Activated CD4-positive, alpha-beta T cell treated with anti-CD3 and anti-CD28 coated beads, Interleukin-2, amount 50 U/mL, for 4 hours (primary cell): ENCODE data around the gene TIMM17A.

Experiments
- DNase-seq, 2 experiments: peaks; one replicate each; pipeline ENCODE4 v3.0.0-alpha.2; 2020

Gene TIMM17A

DNA sequence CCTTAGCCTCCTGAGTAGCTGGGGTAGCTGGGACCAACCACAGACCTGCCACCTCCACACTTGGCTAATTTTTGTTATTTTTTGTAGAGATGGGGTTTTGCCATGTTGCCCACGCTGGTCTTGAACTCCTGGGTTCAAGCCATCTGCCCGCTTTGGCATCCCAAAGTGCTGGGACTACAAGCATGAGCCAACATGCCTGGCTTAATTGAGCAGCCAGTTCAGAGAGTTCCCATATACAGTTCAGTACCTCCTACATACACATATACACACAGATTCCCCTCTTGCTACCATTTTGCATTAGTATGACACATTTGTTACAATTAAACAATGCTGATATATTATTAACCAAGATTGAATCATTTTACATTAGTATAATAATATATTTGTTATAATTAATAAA is 30.1 kb downstream of the TIMM17A start:
- DNase-seq, result no peak

DNA sequence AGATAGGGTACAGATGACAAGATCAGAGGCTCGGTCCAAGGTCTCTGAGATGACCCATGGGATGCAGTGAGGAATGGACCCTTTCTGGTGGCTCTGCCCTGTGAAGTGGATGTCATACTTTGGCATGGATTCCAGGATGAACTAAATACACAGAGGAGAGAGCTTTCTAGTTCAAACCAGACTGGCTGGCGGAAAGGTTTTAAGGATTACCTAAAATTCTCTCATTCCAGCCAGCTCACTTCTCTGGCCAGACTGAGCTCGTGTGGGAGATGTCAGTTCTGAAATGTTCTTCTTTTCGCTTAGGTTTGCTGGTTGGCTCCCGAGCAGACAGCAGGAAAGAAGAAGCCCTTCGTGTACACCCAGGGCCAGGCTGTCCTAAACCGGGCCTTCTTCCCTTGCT is 33.3 kb downstream of the TIMM17A start:
- DNase-seq, result no peak

DNA sequence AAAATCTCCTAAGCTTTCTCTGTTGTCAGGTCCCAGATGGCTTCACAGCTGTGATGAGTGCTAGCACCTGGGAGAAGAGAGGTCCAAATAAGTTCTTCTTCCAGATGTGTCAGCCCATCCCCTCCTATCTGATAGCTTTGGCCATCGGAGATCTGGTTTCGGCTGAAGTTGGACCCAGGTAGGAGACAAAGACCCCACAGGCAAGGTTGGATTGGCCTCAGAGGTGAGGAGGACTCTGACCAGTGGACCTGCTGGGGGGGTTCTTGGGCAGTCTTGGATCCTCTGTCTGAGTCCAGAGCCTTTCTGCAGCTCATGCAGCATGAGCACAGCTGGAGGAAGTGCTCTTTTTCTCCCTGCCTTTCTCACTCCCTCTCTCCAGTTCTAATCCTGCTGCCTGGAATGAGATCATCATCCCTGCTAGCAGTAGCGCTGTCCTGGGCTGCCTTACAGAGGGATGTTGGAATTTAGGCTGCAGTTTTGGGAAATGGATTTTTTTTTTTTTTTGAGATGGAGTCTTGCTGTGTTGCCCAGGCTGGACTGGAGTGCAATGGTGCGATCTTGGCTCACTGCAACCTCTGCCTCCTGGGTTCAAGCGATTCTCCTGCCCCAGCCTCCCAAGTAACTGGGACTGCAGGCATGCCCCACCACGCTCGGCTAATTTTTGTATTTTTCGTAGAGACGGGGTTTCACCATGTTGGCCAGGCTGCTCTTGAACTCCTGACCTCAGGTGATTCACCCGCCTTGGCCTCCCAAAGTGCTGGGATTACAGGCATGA is 34.2 kb downstream of the TIMM17A start:
- no peak for DNase-seq

DNA sequence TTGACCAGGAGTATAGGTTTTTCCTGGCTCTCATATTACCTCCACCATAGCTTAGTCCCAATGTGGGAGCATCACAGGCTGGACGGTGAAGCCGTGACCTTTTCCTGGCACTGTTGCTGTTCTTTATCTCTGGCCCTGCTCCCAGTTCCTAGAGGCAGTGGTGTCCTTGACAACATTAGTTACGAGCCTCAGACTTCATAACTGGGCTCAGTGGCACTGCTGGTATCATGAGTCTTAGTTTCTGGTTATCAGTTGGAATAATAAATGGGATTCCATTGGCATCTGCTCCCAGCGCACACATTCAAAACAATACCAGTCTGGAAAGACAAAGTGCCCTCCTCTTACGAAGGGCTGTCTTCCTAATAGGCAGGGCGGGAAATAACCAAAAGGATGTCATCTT is 35.1 kb downstream of the TIMM17A start:
- DNase-seq, result no peak

DNA sequence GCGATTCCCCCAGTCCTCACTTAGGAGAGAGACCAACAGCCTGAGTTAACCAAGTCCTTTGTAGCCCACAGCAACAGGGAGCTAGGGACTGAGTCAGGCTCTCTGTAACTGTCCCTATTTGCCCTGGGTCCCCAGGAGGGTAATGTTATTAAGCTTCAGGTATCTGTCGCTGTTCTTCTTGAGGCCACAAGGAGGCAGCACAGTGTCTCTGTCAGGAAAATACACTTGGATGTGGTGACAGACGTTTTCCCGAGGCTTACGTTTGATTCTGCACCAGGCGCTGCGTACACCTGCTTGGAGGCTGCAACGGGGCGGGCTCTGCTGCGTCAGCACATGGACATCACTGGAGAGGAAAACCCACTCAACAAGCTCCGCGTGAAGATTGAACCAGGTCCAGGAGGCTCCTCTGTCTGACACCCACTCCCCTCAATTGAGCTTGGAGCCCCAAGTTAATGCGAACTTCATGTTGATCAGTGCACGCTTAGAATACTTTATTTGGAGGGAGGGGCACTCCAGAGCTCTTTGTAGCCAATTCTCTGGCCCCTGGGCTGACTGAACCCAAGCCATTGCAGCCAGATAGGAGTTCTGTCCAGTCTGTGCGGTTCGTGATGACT is 44.4 kb downstream of the TIMM17A start:
- peak in 1 of 2 experiments; percentile 2 for DNase-seq

DNA sequence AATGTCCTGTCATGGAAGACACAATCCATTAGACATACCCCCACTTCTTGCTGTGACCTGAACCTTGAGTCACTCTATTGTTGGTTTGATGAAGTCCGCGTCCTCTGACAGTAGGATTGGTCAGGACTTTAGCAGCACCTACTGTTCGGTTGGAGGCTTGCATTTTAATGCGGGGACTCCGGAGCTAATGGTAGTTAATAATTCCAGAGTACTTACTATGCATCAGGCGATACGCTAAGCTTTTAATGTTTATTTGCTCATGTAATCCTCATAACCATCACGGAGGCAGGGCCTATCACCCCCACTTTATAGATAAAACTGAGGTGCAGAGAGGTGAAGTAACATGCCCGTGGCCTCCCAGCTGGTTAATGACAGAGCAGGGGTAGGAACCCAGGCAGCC is 47.2 kb downstream of the TIMM17A start:
- DNase-seq, result no peak

DNA sequence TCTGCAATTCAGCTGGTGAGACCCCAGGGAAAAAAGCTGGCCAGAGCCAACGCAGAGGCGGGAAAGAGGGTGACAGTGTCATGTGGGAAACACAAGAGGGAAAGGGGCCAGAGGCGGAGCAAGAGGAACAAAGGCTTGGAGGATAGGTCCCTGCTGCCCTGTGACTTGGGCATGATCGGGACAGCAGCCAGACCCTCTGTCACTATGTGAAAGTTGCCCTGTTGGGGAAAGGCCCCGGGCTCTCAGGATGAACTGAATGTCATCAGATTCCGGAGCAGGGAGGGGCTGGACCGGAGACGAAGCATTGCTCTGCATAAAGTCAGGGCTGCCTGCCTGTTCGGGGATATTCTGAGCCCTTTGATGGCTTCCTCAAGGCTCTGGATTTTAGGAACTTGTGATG is 49.4 kb downstream of the TIMM17A start:
- no peak for DNase-seq

DNA sequence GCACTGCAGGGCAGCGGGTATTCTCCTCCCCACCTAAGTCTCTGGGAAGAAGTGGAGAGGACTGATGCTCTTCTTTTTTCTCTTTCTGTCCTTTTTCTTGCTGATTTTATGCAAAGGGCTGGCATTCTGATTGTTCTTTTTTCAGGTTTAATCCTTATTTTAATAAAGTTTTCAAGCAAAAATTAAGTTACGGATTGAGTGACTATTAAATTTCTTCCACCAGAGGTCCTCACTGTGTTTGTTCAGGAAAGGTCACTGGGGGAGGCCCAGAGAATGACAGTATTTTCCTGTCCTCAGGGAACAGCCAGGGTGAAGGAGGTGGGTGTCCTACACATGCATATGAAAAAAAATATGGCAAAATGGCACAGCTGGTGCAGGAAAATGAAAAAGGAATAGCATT is 50.7 kb downstream of the TIMM17A start:
- DNase-seq, result no peak

DNA sequence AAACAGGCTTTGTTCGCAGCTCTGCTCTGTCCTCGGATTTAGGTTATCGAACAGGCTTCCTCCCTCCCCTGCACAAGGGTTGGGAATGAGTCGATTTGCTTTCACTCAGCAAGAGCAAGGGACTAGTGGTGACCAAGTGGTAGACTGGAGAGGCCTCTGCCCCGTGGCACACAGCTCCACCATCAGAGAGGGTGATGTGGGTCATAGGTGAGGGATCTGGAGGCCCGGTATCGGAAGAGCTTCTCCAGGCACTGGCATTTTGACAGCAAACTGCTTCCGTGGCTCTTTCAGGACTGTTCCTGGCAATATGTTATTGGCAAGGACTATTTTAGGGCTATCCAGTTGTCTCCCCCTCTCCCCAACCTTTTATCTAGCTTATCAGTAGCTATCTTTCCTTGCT is 52.0 kb downstream of the TIMM17A start:
- DNase-seq, result no peak

DNA sequence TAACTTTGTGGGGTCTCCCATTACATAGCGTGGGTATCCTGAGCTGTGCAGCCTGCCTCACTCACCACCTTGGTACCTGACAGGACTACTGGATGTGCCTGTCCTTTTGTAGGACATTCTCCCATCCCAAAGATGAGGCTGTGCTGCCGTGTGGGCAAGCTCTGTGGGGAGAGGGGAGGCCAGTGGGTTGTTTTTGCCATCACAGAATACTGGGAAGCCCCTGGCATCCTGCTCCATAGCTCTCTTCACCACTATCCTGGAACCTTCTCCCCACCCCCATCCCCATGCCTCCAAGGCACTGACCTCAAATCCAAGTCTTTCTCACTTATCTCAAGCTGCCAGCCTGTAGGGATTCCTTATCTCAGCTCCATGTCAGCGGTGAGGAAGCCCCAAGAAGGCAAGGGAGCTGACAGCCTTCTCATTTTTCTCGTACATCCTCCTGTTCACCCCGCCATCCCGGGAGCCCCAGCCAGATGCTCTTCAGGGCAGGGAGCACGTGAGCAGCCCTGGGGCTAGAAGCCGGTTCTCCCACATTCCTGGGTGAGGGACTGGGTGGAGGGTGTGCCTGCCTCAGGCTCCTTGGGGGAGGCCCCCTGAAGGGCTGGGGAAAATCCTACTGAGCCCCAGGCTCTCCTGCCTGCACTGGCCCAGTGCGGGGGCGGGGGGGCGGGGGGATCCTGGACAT is 52.6 kb downstream of the TIMM17A start:
- no peak for DNase-seq

DNA sequence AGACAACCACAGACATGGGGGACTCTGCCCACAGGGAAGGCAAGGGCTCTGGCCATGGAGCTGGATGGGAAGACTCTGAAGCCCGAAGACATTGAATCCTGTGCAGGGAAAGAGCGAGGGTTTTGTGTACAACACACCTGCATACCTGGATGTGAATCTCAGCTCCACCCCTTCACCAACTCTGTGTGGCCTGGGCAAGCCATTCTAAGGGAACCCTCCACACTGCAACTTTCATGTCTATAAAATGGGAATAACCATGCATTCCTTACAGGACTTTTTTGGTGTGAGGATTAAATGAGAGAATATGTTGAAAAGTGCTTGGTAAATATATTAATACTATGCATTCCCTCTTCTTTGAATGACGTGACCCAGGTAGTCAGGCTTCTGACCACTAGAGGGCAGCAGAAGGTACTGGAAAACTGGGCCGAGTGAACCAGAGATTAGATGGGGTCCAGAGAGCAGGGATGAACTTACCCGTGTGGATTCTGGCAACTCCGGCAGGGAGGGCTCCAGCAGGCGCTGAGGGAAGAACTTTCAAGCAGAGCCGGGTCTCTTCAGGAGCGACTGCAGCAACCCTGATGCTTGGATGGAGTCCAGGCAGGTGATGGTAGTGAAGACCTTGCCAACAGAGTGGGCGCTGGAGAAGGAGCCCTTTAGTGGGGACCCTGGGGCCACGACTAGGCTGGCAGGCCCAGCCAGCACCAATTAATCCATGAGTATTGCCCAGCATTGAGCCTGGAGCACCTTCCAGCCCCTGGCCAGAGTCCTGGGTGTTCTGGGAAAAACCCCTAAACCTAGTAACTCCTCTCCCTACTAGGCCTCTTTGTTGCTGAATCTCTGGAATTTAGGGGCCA is 54.2 kb downstream of the TIMM17A start:
- DNase-seq, result peak; percentile 47 to 52

DNA sequence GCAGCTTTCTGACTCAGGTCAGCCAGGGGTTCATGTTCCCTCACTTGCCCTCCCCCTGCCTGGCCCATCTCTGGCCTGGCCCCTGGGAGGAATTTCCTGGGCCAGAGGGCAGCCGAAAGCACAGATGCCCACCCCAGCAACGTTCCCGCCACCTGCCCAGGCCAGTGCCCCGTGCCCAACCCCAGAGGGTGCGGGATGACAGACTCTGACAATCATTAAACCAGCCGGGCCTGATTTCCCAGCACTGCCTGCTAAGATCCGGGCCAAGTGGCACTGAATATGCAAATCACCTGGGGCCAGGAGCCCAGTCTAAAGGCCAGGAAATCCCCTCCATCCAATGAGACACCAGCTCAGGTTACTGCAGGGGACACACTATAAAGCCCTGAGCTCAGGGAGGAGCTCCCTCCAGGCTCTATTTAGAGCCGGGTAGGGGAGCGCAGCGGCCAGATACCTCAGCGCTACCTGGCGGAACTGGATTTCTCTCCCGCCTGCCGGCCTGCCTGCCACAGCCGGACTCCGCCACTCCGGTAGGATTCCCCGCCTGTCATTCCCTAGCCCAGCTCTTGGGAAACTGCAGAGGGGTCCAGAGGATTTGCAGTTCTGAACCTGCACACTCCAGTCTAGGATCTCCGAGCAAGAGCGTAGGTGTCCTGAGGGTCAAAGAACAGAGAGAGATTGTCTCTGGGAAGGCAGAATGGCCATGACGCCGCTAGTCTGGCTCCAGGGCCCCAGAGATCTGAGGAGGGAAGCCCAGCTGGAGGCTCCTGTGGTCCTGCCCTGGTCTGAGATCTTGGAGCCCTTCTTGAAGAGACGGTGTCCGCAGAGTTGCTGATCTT is 55.1 kb downstream of the TIMM17A start, which contains the start of gene ELF3:
Gene ELF3 (plus strand): TSS at position 408 of the 836 bp plus-strand sequence. CDS start 550 bp downstream, outside the sequence.
- DNase-seq, result no peak

DNA sequence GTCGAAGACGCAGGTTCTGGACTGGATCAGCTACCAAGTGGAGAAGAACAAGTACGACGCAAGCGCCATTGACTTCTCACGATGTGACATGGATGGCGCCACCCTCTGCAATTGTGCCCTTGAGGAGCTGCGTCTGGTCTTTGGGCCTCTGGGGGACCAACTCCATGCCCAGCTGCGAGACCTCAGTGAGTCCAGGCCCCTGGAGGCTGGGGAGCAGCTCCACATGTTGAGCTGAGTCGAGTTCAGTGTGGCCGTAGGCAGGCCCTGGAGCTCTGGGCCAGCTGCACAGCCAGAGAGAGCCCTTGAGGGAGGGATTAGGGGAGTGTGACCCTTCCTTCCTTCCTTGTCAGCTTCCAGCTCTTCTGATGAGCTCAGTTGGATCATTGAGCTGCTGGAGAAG is 56.7 kb downstream of the TIMM17A start:
- DNase-seq, result no peak

DNA sequence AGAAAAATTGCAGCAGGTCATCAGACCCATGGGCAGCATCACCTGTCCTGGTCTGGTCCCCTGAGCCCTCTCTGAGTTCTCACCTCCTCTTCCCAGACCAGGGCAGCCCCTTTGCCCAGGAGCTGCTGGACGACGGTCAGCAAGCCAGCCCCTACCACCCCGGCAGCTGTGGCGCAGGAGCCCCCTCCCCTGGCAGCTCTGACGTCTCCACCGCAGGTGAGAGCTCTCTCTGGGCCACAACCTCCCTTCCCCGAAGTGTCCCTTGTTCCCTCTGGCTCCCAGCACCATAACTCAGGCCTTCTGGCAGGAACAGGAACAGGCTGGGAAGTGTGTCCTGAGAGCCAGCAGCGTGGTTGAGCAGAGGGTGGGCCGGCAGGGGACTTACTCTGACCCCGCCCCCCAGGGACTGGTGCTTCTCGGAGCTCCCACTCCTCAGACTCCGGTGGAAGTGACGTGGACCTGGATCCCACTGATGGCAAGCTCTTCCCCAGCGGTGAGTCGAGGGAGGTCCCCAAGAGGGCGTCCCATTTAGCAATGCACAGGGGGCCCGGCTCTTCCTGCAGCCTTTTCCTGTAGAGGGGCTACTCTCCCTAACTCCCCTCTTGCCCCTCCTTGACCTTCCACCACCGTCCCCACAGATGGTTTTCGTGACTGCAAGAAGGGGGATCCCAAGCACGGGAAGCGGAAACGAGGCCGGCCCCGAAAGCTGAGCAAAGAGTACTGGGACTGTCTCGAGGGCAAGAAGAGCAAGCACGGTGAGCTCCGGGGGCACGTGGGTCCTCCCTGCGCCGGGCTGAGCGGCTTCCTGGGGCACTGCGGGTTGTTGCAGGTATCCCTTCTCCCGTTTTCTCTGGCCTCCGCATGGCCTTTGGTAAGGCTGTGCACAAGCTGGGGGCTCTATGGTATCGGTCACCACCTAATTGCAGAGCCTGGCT is 57.5 kb downstream of the TIMM17A start:
- no peak for DNase-seq

DNA sequence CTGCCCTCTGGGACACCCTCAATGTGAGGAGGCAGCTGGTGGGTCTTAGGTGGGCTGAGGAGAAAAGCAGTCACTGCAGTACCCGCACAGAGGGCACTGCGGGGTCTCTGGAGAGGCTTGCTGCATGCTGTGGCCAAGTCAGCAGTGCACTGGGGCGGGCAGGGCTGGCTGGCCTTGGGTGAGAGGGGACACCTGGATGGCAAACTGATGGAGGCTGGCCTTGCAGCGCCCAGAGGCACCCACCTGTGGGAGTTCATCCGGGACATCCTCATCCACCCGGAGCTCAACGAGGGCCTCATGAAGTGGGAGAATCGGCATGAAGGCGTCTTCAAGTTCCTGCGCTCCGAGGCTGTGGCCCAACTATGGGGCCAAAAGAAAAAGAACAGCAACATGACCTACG is 58.3 kb downstream of the TIMM17A start:
- DNase-seq, result no peak

DNA sequence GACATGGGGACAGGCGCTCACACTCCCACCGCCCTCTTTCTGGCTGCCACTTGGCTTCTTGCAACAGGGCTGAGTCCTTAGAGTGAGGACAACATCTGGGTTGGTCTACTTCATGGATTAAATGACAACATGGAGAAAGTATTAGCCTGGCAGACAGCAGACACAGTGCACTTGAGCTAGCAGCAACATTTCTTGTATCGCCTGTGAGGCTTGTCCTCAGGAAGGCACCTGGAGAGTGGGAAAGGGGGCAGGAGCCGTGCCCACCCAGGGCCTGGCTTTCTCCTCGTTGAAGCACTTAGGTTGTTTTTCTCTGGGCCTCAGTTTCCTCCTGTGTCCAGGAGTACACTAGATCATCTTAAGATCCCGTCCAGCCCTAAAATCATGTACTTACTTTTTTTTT is 58.8 kb downstream of the TIMM17A start:
- no peak for DNase-seq

DNA sequence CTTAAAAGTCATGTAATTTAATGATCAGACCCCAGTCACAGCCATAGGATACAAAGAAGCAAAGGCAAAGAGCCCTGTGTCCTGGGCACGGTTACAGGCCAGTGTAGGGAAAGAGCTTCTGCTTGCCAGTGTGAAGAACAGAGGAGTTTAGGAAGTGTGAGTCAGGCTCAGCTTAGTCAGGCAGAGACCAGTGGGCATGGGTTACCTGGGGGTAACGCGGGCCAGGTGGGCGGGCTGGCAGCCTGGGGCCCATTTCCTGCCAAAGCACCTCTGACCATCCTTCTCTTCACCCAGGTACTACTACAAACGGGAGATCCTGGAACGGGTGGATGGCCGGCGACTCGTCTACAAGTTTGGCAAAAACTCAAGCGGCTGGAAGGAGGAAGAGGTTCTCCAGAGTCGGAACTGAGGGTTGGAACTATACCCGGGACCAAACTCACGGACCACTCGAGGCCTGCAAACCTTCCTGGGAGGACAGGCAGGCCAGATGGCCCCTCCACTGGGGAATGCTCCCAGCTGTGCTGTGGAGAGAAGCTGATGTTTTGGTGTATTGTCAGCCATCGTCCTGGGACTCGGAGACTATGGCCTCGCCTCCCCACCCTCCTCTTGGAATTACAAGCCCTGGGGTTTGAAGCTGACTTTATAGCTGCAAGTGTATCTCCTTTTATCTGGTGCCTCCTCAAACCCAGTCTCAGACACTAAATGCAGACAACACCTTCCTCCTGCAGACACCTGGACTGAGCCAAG is 59.8 kb downstream of the TIMM17A start:
- no peak for DNase-seq

DNA sequence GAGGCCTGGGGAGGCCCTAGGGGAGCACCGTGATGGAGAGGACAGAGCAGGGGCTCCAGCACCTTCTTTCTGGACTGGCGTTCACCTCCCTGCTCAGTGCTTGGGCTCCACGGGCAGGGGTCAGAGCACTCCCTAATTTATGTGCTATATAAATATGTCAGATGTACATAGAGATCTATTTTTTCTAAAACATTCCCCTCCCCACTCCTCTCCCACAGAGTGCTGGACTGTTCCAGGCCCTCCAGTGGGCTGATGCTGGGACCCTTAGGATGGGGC is 60.3 kb downstream of the TIMM17A start:
- no peak for DNase-seq

DNA sequence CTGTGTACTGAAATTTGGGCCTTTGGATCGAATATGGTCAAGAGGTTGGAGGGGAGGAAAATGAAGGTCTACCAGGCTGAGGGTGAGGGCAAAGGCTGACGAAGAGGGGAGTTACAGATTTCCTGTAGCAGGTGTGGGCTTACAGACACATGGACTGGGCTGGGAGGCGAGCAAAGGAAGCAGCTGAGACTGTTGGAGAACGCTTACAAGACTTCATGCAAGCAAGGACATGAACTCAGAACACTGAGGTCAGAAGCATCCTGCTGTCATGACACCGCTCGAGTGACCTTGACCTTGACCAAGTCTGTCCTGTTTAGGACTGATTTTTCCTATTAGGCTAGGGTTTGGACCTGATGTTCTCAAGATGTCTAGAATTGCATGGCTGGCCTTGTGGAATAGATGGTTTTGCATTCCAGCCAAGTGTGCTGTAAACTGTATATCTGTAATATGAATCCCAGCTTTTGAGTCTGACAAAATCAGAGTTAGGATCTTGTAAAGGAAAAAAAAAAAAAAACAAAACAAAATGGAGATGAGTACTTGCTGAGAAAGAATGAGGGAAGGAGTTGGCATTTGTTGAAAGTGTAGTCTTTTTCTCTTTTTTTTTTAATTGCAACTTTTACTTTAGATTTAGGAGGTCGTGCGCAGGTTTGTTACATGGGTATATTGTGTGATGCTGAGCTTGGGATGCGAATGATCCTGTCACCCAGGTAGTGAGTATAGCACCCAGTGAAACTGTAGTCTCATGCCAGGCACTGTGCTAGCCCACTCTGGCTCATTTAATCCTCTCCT is 60.9 kb downstream of the TIMM17A start:
- no peak for DNase-seq
